AG10803 (cell line): ENCODE data around the gene SAMD4B.
A peak's percentile ranks its signal among the peaks of the same experiment; 100 is the strongest.
"Not testable (repeated sequence)": the region's sequence is repeated elsewhere in the genome, so short reads cannot be mapped to it uniquely, and the experiment has no call there.

ENCODE experiments used
- DNase-seq: peaks from one replicate; pipeline ENCODE4 v3.0.0; 2010; ENCODE audit warnings: low read depth
- H3K4me3 ChIP-seq: 2 replicates; pipeline ENCODE4 v1.5.1; 2011; ENCODE audit warnings: mild to moderate bottlenecking, low read length, control low read depth
- CTCF ChIP-seq: conservative IDR thresholded peaks from 2 replicates; pipeline ENCODE4 v1.5.1; 2011; ENCODE audit warnings: mild to moderate bottlenecking, low read length, control low read depth, inconsistent platforms

Gene SAMD4B

GRCh38 chr19:39372941-39373340, 30.7 kb downstream of the SAMD4B start:
- H3K4me3 ChIP-seq, result peak overlapping the region; percentile 20; the same call in 1 of the 2 replicates
- DNase-seq, result peak; percentile 57
- TF ChIP-seq CTCF, result no peak

GRCh38 chr19:39375929-39376328, 33.7 kb downstream of the SAMD4B start:
- no peak for DNase-seq
- H3K4me3 ChIP-seq, result no peak overlapping the region
- TF ChIP-seq CTCF, result no peak

- TF ChIP-seq CTCF, result no peak
- H3K4me3 ChIP-seq, result no peak overlapping the region
- DNase-seq, result no peak
Measured at GRCh38 chr19:39377373-39378362, 35.4 kb downstream of the SAMD4B start.

GRCh38 chr19:39379366-39379765, 37.1 kb downstream of the SAMD4B start:
- not testable (repeated sequence) for DNase-seq, H3K4me3 ChIP-seq

- no peak for TF ChIP-seq CTCF
- no peak overlapping the region for H3K4me3 ChIP-seq
- DNase-seq, result no peak
Measured at GRCh38 chr19:39379865-39380396, 37.7 kb downstream of the SAMD4B start.

GRCh38 chr19:39380521-39381502, 38.6 kb downstream of the SAMD4B start:
- no peak overlapping the region for H3K4me3 ChIP-seq
- no peak for DNase-seq
- TF ChIP-seq CTCF, result no peak
